Ascending aorta (tissue), 2 donors: ENCODE measurements around the gene ZNF483. TPM values are rescaled to one million over a fixed set of nuclear protein-coding genes. Genes with fewer than 3 reads are reported as not detected.
A peak's percentile ranks its signal among the peaks of the same experiment; 100 is the strongest.
"Not testable (repeated sequence)": the region's sequence is repeated elsewhere in the genome, so short reads cannot be mapped to it uniquely, and the experiment has no call there.

Experiments
- DNase-seq, 2 donors: peaks; one replicate each; pipeline ENCODE4 v3.0.0-alpha.2; 2019; ENCODE audit warnings: low spot score in 2 of 2
- H3K27ac ChIP-seq, 2 donors: fragments of 200-600 bp; sonication (generic); one replicate each; pipeline ENCODE4 v1.5.1; 2016 to 2017; ENCODE audit warnings: mild to moderate bottlenecking in 1 of 2
- H3K27me3 ChIP-seq: fragments of 200-600 bp; sonication (generic); one replicate; pipeline ENCODE4 v1.5.1; 2017
- H3K36me3 ChIP-seq, 2 donors: fragments of 200-600 bp; sonication (generic); one replicate each; pipeline ENCODE4 v1.5.1; 2016
- H3K4me1 ChIP-seq, 2 donors: fragments of 200-600 bp; sonication (generic); one replicate each; pipeline ENCODE4 v1.5.1; 2016 to 2017; ENCODE audit warnings: mild to moderate bottlenecking in 1 of 2
- H3K4me3 ChIP-seq, 2 donors: fragments of 200-600 bp; sonication (generic); one replicate each; pipeline ENCODE4 v1.5.1; 2016 to 2017; ENCODE audit warnings: mild to moderate bottlenecking in 1 of 2
- H3K9me3 ChIP-seq, 2 donors: fragments of 200-600 bp; sonication (generic); one replicate each; pipeline ENCODE4 v1.5.1; 2016
- CTCF ChIP-seq, 3 experiments: fragments of 200-600 bp in 2 of 3; fragments of 450-650 bp in 1 of 3; sonication (generic) in 2 of 3; IDR thresholded peaks; one replicate each; pipeline ENCODE4 v1.5.1; 2016 to 2019; ENCODE audit warnings: antibody characterized with exemption in 3 of 3, mild to moderate bottlenecking in 1 of 3, moderate library complexity in 1 of 3
- intact Hi-C: fragments of 100-400 bp; cut with DNase I; formaldehyde crosslinking; loops from one replicate; pipeline ENCODE4 v1.15.1; 2023
- total RNA-seq: library from RNA; depleted of rRNA; stranded (reverse); fragments of >200 nt; gene quantifications from one replicate; pipeline ENCODE4 v1.1.0, GENCODE V29; 2016

The ZNF483 gene
- total RNA-seq, 1 donor from 2014 or later = 3.1 TPM

- Histone ChIP-seq H3K36me3 (no peaks in the 10 kb centered on the region), H3K9me3 (no peaks in the 10 kb centered on the region), H3K27me3 (no peaks in the 10 kb centered on the region), H3K4me1 (peaks cover 7 to 14% of the 10 kb centered on the region in 2 donors), H3K4me3 (peak overlapping the region; percentile 92 to 98), H3K27ac (peak overlapping the region; percentile 97 to 99)
- no peak for TF ChIP-seq CTCF (IDR thresholded peaks at IDR 0.05)
- DNase-seq = peak in 1 of 2 donors; percentile 67
- intact Hi-C loops = no loop called here
Observed at GRCh38 chr9:111483439-111483857, 41.5 kb upstream of the ZNF483 start.

- Histone ChIP-seq H3K4me3 (peak within 1 kb of the TSS; percentile 92 to 98), H3K9me3 (no peaks in the 10 kb centered on the region), H3K27me3 (no peaks in the 10 kb centered on the region), H3K36me3 (no peaks in the 10 kb centered on the region), H3K4me1 (peaks cover 7 to 14% of the 10 kb centered on the region in 2 donors), H3K27ac (peak within 1 kb of the TSS; percentile 97 to 99)
- intact Hi-C loops = loop anchor here (1.0 kb wide), 1 partner anchor 42 kb away; no protein-coding TSS in a partner anchor
- peak; percentile 31 to 85 for DNase-seq
- TF ChIP-seq CTCF (IDR thresholded peaks at IDR 0.05) = no peak
Observed at GRCh38 chr9:111483858-111484571, 41.0 kb upstream of the ZNF483 start, which contains the start of gene ECPAS. TSS of gene ECPAS (minus strand) at chr9:111484383. CDS start at chr9:111472918, 11,465 bp downstream.

GRCh38 chr9:111484572-111484894, 40.4 kb upstream of the ZNF483 start:
- Histone ChIP-seq H3K4me3 (peak overlapping the region; percentile 92 to 98), H3K9me3 (no peaks in the 10 kb centered on the region), H3K4me1 (peaks cover 7 to 14% of the 10 kb centered on the region in 2 donors), H3K27me3 (no peaks in the 10 kb centered on the region), H3K36me3 (no peaks in the 10 kb centered on the region), H3K27ac (peak overlapping the region; percentile 97 to 99)
- intact Hi-C loops = loop anchor here (1.0 kb wide), 1 partner anchor 42 kb away; no protein-coding TSS in a partner anchor
- no peak for TF ChIP-seq CTCF (IDR thresholded peaks at IDR 0.05)
- no peak for DNase-seq

- H3K27ac ChIP-seq, intact Hi-C loops: not testable (repeated sequence)
Observed at GRCh38 chr9:111497196-111497595, 27.8 kb upstream of the ZNF483 start.

GRCh38 chr9:111501005-111501562, 23.9 kb upstream of the ZNF483 start:
- DNase-seq = no peak
- no peak overlapping the region for H3K4me3 ChIP-seq
- no peaks in the 10 kb centered on the region for H3K9me3 ChIP-seq
- H3K27ac ChIP-seq = no peak overlapping the region
- no peaks in the 10 kb centered on the region for H3K36me3 ChIP-seq
- intact Hi-C loops = no loop called here
- H3K27me3 ChIP-seq = no peaks in the 10 kb centered on the region
- no peaks in the 10 kb centered on the region for H3K4me1 ChIP-seq
- TF ChIP-seq CTCF (IDR thresholded peaks at IDR 0.05) = no peak

More at GRCh38 chr9:111497196-111497595, 27.8 kb upstream of the ZNF483 start:
- not testable (repeated sequence) for H3K27me3 ChIP-seq, H3K4me3 ChIP-seq, H3K36me3 ChIP-seq, H3K4me1 ChIP-seq, H3K9me3 ChIP-seq, DNase-seq

GRCh38 chr9:111501648-111502047, 23.3 kb upstream of the ZNF483 start:
- Histone ChIP-seq H3K9me3 (no peaks in the 10 kb centered on the region), H3K4me3 (no peak overlapping the region), H3K27me3 (no peaks in the 10 kb centered on the region), H3K36me3 (no peaks in the 10 kb centered on the region), H3K27ac (no peak overlapping the region), H3K4me1 (no peaks in the 10 kb centered on the region)
- intact Hi-C loops = no loop called here
- no peak for TF ChIP-seq CTCF (IDR thresholded peaks at IDR 0.05)
- no peak for DNase-seq
